GM21515 (cell line): ENCODE data around the gene TBX20.
"Not testable (repeated sequence)": the region's sequence is repeated elsewhere in the genome, so short reads cannot be mapped to it uniquely, and the experiment has no call there.

Experiments used
- ATAC-seq: cut with Tn5 transposase; IDR thresholded peaks from one replicate; pipeline ENCODE4 v1.9.1; 2021; ENCODE audit not compliant: unreplicated experiment

The TBX20 gene

GRCh38 chr7:35256256-35257175 lies 2.6 kb upstream of the TBX20 start:
- ATAC-seq: no peak

GRCh38 chr7:35255443-35256255 lies 1.7 kb upstream of the TBX20 start:
- ATAC-seq: no peak

- ATAC-seq: no peak
Observed at GRCh38 chr7:35254496-35255442, 869 bp upstream of the TBX20 start.

- ATAC-seq: no peak
Observed at GRCh38 chr7:35253460-35253709, 515 bp downstream of the TBX20 start.

GRCh38 chr7:35252612-35253459 lies 1.1 kb downstream of the TBX20 start:
- no peak for ATAC-seq

GRCh38 chr7:35251606-35252310 lies 2.1 kb downstream of the TBX20 start:
- no peak for ATAC-seq

- ATAC-seq: no peak
Observed at GRCh38 chr7:35250941-35251340, 3.0 kb downstream of the TBX20 start.

GRCh38 chr7:35250452-35250851 lies 3.4 kb downstream of the TBX20 start:
- ATAC-seq: no peak

- no peak for ATAC-seq
Observed at GRCh38 chr7:35249537-35249907, 4.4 kb downstream of the TBX20 start.

GRCh38 chr7:35248576-35249536 lies 5.0 kb downstream of the TBX20 start:
- no peak for ATAC-seq

- no peak for ATAC-seq
Observed at GRCh38 chr7:35246819-35247218, 7.1 kb downstream of the TBX20 start.

- no peak for ATAC-seq
Observed at GRCh38 chr7:35241884-35242283, 12.0 kb downstream of the TBX20 start.

GRCh38 chr7:35241436-35241835 lies 12.5 kb downstream of the TBX20 start:
- ATAC-seq: no peak

- ATAC-seq: not testable (repeated sequence)
Observed at GRCh38 chr7:35241008-35241407, 12.9 kb downstream of the TBX20 start.

- ATAC-seq: not testable (repeated sequence)
Observed at GRCh38 chr7:35238456-35238855, 15.4 kb downstream of the TBX20 start.

GRCh38 chr7:35232994-35233393 lies 20.9 kb downstream of the TBX20 start:
- no peak for ATAC-seq

GRCh38 chr7:35231221-35231620 lies 22.7 kb downstream of the TBX20 start:
- ATAC-seq: not testable (repeated sequence)

GRCh38 chr7:35229116-35229780 lies 24.7 kb downstream of the TBX20 start:
- ATAC-seq: not testable (repeated sequence)
